Renal pelvis (tissue), 4 donors: ENCODE results near the gene VWF. TPM values are rescaled to one million over a fixed set of nuclear protein-coding genes. Genes with fewer than 3 reads are reported as not detected.

Source experiments
- DNase-seq: peaks from one replicate; pipeline ENCODE4 v3.0.0-alpha.2; 2013
- polyA plus RNA-seq, 3 donors: library from polyadenylated mRNA; unstranded; fragments of 120-200 nt; gene quantifications; one replicate each; pipeline ENCODE4 v1.2.1, GENCODE V29; 2013; ENCODE audit not compliant: insufficient read length in 3 of 3

The VWF gene
- polyA plus RNA-seq, 3 donors = 9.4 to 18.1 (median 10.6) TPM

DNA sequence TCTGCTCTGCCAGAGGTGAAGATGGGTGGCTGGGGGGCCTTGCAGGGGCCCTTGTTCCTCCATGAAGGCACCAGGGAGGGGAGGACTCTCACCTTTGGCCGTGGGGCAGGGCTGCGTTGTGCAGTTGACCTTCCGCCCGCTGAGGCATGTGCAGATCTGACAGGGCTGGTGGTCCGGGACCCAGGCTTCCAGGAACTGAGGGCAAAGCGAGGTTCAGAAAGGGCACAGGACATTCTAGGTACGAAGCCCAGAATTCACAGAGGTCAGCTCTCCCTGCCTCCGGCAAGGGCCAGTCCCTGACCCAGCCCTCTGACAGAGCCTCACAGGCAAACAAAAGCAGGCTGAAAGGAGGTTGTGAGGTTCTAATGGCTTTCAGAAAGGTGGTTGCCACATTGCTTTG lies 139.0 kb downstream of the VWF start:
- DNase-seq = no peak

DNA sequence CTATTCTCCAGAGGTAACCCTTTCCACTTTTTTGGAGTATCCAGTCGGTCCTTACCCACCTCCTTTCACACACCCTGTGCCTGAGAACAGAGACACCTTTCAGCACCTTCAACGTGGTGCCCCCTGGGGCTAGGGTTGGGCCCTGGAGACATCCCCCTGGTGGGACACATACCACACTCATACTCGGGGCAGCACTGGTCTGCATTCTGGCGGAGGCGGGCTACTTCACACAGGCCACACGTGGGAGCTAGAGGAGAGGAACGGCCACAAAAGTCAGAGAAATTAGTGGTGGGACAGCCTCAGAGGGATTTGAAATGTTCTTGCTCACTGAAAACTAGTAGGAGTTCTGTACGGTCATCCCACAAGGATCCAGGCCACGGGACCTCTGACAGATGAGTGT lies 139.6 kb downstream of the VWF start:
- DNase-seq = no peak

DNA sequence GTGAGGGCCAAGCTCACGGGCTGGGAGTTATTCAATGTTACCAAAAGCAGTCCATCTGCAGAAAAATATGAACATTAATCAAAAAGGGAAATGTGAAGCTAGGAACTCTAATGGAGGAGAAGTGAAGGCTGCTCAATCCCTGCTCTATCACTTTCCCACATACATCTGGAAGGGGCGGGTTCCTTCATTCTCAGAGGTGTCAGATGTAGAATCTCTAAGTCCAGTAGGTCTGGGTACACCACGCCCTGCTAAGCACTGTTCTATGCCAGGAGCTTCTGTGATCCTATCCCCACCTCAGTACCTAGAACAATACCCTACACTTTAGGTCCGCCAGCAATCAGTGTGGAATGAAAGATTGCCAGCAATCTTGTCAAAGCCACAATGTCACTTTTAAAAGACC lies 142.4 kb downstream of the VWF start:
- no peak for DNase-seq

DNA sequence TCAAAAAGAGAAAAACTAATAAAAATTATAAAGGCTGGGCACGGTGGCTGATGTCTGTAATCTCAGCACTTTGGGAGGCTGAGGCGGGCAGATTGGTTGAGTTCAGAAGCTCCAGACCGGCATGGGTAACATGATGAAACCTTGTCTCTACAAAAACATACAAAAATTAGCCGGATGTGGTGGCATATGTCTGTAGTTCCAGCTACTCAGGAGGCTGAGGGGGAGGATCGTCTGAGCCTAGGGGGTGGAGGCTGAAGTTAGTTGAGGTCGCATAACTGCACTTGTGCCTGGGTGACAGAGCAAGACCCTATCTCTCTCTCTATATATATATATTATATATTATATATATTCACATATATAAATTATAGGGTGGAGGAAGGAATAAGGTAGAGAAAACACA lies 146.9 kb downstream of the VWF start:
- DNase-seq = no peak

DNA sequence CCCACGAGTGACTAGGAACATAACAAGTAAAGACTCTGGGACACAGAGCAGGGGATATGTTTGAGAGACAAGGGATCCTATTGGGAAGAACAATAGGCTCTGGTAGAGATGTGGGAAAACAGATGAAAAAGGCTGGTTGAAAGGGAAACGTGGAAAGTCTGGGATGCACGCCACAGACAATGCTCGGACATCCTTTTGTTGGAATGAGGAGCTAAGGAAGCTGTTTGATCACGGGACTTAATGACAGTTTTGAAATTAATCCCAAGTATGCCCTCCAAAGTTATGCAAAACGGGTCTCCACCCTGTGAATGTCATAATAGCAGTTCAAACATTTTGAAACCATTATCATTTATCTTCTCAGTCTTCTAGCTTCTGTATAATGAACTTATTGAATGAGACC lies 147.8 kb downstream of the VWF start:
- DNase-seq = no peak

DNA sequence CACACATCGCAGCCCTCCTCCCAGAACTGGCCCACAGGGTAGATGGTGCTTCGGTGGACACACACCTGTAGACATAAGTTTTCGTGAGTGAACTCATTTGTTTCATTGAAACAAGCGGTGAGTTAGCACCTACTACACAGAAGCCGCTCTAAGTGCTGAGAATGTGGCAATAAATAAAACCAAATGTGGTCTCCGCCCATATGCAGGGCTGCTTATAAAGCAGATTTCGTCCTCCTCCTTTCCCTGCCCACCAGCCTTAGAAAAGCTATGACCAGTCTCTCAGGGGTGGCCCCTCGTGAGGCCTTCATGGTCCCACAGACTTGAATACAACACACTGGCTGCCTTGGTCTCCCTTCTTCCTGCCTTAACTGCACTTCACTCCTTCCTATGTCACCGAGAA lies 148.3 kb downstream of the VWF start:
- no peak for DNase-seq

DNA sequence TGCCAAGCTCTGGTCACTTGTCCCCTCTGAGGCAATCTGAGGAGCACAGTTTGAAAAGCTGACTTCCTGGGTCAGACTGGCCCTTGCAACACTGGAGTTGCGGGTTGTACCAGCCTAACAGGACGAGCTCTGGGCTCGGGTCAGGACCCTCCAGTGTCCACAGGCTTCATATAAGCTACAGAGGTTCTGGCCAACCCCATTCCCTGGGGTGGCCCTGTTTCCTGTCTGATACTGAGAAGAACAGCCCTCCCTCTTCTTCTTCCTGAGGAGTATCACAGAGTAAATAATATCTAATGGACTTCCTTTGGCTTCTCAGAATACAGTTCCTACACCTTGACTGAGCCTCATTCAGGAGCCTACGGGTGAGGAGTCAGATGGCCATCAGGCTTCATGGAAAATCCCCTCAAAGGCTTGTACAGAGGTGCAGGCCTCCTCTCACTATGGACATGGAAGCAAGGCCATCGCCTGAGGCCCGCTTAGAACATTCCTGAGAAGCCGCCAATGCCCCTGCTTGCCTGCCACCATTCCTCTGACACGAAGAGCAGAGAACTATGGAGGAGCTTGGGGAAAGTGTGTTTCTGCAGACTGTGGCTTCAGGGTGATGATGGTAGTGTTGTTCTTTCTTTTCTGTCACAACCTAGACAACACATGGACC lies 150.9 kb downstream of the VWF start:
- DNase-seq = no peak

GRCh38 chr12:5972387-5972786 lies 152.1 kb downstream of the VWF start:
- no peak for DNase-seq

GRCh38 chr12:5971194-5971850 lies 153.1 kb downstream of the VWF start:
- DNase-seq = no peak

GRCh38 chr12:5969974-5970690 lies 154.3 kb downstream of the VWF start:
- DNase-seq = no peak

- DNase-seq = no peak
Measured at GRCh38 chr12:5969156-5969973, 155.1 kb downstream of the VWF start.

GRCh38 chr12:5967645-5968415 lies 156.6 kb downstream of the VWF start:
- DNase-seq = no peak

- no peak for DNase-seq
Measured at GRCh38 chr12:5966486-5967095, 157.9 kb downstream of the VWF start.

- DNase-seq = peak; percentile 27
Measured at GRCh38 chr12:5965950-5966383, 158.5 kb downstream of the VWF start.

DNA sequence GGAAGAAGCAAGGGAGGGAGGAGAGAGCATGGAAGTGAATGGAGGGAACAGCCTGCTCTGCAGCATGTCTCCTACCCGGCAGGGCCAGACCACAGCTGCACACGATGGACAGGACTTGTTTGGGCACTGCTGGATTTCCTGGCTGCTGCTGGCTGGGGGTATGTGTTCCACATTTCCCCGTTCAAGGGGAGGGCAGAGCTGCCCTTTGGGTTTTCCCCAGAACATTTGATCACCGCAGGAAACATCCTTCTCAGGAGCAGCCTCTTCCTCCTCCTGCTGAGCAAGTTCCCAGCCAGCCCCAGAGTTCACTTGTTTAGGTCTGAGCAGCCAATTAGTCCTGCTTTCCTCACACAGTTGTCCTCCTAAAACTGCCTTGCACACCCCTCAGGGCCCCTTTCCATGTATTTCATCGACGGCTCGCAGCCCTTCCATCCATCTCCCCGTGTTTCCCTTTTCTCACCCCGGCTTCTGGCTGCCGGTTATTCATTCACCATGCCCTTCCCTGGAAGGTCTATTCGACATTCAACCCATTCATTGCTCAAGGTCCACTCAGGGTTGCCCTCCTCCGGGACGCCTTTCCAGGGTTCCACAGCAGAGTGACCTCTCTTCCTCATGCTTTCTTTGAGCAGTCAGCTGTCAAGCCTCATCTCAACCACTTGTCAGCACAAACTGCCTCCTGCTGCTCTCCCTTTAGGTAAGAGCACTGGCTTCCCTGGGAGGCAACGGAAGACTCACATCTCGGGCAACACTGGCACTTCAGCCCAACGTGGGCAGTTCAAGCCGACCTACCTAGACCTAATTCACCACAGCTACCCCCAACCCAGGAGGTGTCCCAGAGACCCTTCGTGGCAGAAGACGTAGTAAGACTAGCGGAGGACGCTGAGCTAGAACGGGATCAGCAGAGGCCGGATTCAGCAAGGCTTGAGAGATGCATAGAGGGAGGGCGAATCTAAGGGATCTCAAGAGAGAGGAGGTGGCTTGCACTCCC lies 159.3 kb downstream of the VWF start:
- DNase-seq = no peak

- DNase-seq = no peak
Measured at GRCh38 chr12:5963515-5963914, 161.0 kb downstream of the VWF start.

DNA sequence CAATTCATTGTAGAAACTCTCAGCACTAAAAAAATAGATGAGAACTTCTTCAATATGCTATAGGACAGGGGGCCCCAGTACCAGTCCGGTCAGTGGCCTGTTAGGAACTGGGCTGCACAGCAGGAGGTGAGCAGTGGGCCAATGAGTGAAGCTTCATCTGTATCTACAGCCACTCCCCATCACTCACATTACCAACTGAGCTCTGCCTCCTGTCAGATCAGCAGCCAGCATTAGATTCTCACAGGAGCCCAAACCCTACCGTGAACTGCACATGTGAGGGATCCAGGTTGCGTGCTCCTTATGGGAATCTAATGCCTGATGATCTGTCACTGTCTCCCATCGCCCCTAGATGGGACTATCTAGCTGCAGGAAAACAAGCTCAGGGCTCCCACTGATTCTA lies 163.7 kb downstream of the VWF start:
- DNase-seq = no peak

DNA sequence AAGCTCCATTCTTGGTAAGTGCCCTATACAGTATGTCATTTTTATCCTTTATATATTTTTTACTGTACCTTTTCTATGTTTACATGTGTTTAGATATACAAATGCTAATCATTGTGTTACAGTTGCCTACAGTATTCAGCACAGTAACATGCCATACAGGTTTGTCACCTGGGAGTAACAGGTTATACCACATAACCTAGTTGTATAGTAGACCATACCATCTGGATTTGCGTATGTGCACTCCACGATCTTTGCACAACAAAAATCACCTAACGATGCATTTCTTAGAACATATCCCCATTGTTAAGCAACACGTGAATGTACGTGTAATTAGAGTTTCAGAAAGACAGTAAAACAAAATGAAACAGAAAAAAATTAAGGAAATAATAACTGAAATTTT lies 167.5 kb downstream of the VWF start:
- DNase-seq = no peak

DNA sequence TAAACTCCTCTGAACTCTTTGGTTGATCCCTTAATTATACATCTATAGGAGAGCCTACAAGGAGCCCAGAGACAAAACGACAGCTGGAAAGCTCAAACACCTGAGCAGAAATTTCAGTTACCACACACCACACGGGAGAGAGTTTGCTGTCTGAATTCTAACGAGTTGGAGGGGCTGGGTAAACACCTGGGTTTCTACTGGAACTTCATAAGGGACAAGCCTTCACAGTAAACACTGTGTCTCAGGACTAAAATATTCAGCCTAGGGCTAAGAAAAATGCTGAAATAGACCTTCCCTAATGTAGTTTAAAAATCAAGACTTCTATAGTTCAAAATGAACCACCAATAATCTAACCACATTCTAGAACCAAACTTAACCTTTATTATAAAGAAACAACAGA lies 169.8 kb downstream of the VWF start:
- no peak for DNase-seq
